WTC11 (cell line): ENCODE results near the gene ZNF398. TPM values are rescaled to one million over a fixed set of nuclear protein-coding genes. Genes with fewer than 3 reads are reported as not detected.

Experiments
- ATAC-seq: fragments of 200-7000 bp; cut with Tn5 transposase; 2 replicates; pipeline ENCODE4 v1.10.0; 2021; ENCODE audit warnings: mild to moderate bottlenecking, moderate library complexity
- CTCF ChIA-PET: fragments of 300-600 bp; sonication (Branson Sonifier 250); formaldehyde crosslinking; loops from one replicate; lab custom pipeline; 2021; ENCODE audit warnings: antibody characterized with exemption; lab: Charles Lee
- POLR2A ChIA-PET: fragments of 350-600 bp; sonication (Branson Sonifier 250); formaldehyde crosslinking; loops from one replicate; lab custom pipeline; 2021; ENCODE audit warnings: antibody characterized with exemption; lab: Charles Lee
- DNase-seq: peaks from one replicate; pipeline ENCODE4 v3.0.0; 2021; ENCODE audit warnings: low spot score
- H3K27ac Mint-ChIP-seq: 2 replicates; pipeline ENCODE4 v1.8.0; 2021; ENCODE audit warnings: mixed read lengths
- H3K27me3 Mint-ChIP-seq: 2 replicates; pipeline ENCODE4 v1.8.0; 2021; ENCODE audit warnings: low read depth, mild to moderate bottlenecking, moderate library complexity, mixed read lengths
- H3K36me3 Mint-ChIP-seq: 2 replicates; pipeline ENCODE4 v1.8.0; 2021; ENCODE audit warnings: mixed read lengths
- H3K4me1 Mint-ChIP-seq: 2 replicates; pipeline ENCODE4 v1.8.0; 2022; ENCODE audit warnings: mixed read lengths
- H3K4me3 Mint-ChIP-seq: 2 replicates; pipeline ENCODE4 v1.8.0; 2021; ENCODE audit warnings: mild to moderate bottlenecking, moderate library complexity, mixed read lengths
- H3K9me3 Mint-ChIP-seq: 2 replicates; pipeline ENCODE4 v1.8.0; 2021; ENCODE audit warnings: mixed read lengths
- AFF4 ChIP-seq: sonication (generic); formaldehyde crosslinking; IDR thresholded peaks from 2 replicates; pipeline ENCODE4 v1.8.1; 2023; ENCODE audit warnings: mild to moderate bottlenecking, missing genetic modification reagents, borderline replicate concordance
- IRF2 ChIP-seq: sonication (generic); formaldehyde crosslinking; IDR thresholded peaks from 2 replicates; pipeline ENCODE4 v1.8.0; 2022; ENCODE audit warnings: low read depth, missing genetic modification reagents, borderline replicate concordance
- NFE2L1 ChIP-seq: sonication (generic); formaldehyde crosslinking; IDR thresholded peaks from 2 replicates; pipeline ENCODE4 v1.8.1; 2023; ENCODE audit warnings: missing genetic modification reagents
- NR2C2 ChIP-seq: sonication (generic); formaldehyde crosslinking; IDR thresholded peaks from 2 replicates; pipeline ENCODE4 v1.8.0; 2022; ENCODE audit warnings: mild to moderate bottlenecking, missing genetic modification reagents
- SMAD4 ChIP-seq: sonication (generic); formaldehyde crosslinking; IDR thresholded peaks from 2 replicates; pipeline ENCODE4 v1.8.0; 2022; ENCODE audit warnings: mild to moderate bottlenecking, missing genetic modification reagents
- ZMAT4 ChIP-seq: fragments of 250-450 bp; sonication (Bioruptor Pico); IDR thresholded peaks from 2 replicates; pipeline ENCODE4 v1.9.0; 2021; ENCODE audit warnings: mild to moderate bottlenecking
- ZNF121 ChIP-seq: sonication (generic); formaldehyde crosslinking; IDR thresholded peaks from 2 replicates; pipeline ENCODE4 v1.8.0; 2023; ENCODE audit warnings: missing genetic modification reagents
- ZNF138 ChIP-seq: sonication (generic); formaldehyde crosslinking; conservative IDR thresholded peaks from 2 replicates; pipeline ENCODE4 v1.8.1; 2022; ENCODE audit warnings: mild to moderate bottlenecking, moderate library complexity, missing genetic modification reagents
- ZNF317 ChIP-seq: sonication (generic); formaldehyde crosslinking; IDR thresholded peaks from 2 replicates; pipeline ENCODE4 v1.8.1; 2023; ENCODE audit warnings: low read depth, mild to moderate bottlenecking, moderate library complexity, missing genetic modification reagents, borderline replicate concordance
- ZNF423 ChIP-seq: fragments of 250-450 bp; sonication (Bioruptor Pico); IDR thresholded peaks from 2 replicates; pipeline ENCODE4 v2.1.2; 2022; ENCODE audit warnings: mild to moderate bottlenecking, moderate library complexity
- ZNF671 ChIP-seq: fragments of 250-450 bp; sonication (Bioruptor Pico); IDR thresholded peaks from 2 replicates; pipeline ENCODE4 v1.8.0; 2021; ENCODE audit warnings: mild to moderate bottlenecking
- total RNA-seq: library from RNA; stranded (reverse); gene quantifications from 3 replicates; pipeline ENCODE4 v1.2.3, GENCODE V29; 2021
- TF ChIP-seq, protein P1 (sequence below): sonication (generic); formaldehyde crosslinking; IDR thresholded peaks from 2 replicates; pipeline ENCODE4 v1.8.0; 2023; ENCODE audit warnings: missing genetic modification reagents, mild to moderate bottlenecking, borderline replicate concordance

ZNF398 gene
- total RNA-seq, 1 experiment from 2014 or later = 63.2 TPM

DNA sequence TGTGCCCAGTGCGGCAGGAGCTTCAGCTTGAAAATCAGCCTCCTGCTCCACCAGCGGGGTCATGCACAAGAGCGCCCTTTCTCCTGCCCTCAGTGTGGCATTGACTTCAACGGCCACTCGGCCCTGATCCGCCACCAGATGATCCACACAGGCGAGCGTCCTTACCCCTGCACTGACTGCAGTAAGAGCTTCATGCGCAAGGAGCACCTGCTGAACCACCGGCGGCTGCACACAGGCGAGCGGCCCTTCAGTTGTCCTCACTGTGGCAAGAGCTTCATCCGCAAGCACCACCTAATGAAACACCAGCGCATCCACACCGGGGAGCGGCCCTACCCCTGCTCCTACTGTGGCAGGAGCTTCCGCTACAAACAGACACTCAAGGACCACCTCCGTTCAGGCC lies 32.0 kb downstream of the ZNF398 start:
- DNase-seq = no peak
- no peaks in the 10 kb centered on the region for H3K27me3 Mint-ChIP-seq
- H3K36me3 Mint-ChIP-seq = peaks cover 87% of the 10 kb centered on the region
- no peak overlapping the region for H3K27ac Mint-ChIP-seq
- H3K4me1 Mint-ChIP-seq = no peaks in the 10 kb centered on the region
- no peak overlapping the region for H3K4me3 Mint-ChIP-seq
- CTCF ChIA-PET = interaction anchor here (0.5 kb wide), 1 partner anchor 58 kb away, joined by 3 read pairs; no protein-coding TSS in a partner anchor
- POLR2A ChIA-PET = no interaction called here
- ATAC-seq = no peak
- TF ChIP-seq ZNF423 (CRISPR knock-in tag) (no peak), ZNF317 (CRISPR knock-in tag) (no peak)
- no peaks in the 10 kb centered on the region for H3K9me3 Mint-ChIP-seq

DNA sequence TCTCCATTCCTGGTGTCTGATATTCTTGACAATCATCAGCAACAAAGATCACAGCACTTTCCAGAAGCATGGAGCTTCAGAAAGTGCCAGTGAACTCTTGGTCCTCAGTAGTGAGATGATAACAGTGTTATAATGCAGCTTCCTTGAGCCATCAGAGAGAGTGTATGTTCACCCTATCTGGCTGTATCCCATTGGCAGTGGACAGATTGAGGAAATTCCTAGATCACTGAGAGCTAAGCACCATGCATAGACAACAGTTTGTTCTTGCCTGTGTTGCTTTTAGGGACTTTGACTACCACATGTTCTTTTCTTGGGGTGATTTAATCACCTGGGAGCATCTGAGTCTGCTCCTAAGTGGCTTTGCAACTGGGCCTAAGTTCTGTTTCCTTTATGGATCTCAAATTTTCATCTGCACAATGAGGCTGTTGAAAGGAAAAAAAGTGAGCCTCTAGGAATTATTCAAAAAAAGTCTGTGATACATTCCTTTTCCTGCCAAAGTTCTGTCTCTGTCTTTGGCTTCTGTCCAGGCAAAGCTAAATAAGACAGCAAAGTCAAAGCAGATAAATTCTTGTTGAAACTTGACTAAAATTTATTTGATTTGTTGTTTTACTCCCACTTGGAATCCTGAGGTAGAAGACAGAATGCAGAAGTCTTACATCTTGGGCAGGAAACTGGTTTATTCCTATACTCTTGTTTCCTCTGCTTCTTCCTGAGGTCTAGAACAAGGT lies 33.6 kb downstream of the ZNF398 start:
- CTCF ChIA-PET = no interaction called here
- peak overlapping the region; percentile 93 for H3K27ac Mint-ChIP-seq
- POLR2A ChIA-PET = interaction anchor here (1.2 kb wide), 1 partner anchor 15 kb away, joined by 4 read pairs; the partner anchor contains the start of gene ZNF282

More for the DNA sequence above, 33.6 kb downstream of the ZNF398 start:
- Mint-ChIP-seq H3K4me1 (no peaks in the 10 kb centered on the region), H3K4me3 (no peak overlapping the region), H3K27me3 (no peaks in the 10 kb centered on the region)
- TF ChIP-seq NFE2L1 (CRISPR knock-in tag) = no peak
- TF ChIP-seq NR2C2 (CRISPR knock-in tag) = no peak
- TF ChIP-seq ZNF121 = no peak
- TF ChIP-seq, protein P1, sequence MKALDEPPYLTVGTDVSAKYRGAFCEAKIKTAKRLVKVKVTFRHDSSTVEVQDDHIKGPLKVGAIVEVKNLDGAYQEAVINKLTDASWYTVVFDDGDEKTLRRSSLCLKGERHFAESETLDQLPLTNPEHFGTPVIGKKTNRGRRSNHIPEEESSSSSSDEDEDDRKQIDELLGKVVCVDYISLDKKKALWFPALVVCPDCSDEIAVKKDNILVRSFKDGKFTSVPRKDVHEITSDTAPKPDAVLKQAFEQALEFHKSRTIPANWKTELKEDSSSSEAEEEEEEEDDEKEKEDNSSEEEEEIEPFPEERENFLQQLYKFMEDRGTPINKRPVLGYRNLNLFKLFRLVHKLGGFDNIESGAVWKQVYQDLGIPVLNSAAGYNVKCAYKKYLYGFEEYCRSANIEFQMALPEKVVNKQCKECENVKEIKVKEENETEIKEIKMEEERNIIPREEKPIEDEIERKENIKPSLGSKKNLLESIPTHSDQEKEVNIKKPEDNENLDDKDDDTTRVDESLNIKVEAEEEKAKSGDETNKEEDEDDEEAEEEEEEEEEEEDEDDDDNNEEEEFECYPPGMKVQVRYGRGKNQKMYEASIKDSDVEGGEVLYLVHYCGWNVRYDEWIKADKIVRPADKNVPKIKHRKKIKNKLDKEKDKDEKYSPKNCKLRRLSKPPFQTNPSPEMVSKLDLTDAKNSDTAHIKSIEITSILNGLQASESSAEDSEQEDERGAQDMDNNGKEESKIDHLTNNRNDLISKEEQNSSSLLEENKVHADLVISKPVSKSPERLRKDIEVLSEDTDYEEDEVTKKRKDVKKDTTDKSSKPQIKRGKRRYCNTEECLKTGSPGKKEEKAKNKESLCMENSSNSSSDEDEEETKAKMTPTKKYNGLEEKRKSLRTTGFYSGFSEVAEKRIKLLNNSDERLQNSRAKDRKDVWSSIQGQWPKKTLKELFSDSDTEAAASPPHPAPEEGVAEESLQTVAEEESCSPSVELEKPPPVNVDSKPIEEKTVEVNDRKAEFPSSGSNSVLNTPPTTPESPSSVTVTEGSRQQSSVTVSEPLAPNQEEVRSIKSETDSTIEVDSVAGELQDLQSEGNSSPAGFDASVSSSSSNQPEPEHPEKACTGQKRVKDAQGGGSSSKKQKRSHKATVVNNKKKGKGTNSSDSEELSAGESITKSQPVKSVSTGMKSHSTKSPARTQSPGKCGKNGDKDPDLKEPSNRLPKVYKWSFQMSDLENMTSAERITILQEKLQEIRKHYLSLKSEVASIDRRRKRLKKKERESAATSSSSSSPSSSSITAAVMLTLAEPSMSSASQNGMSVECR (CRISPR knock-in tag) = no peak
- TF ChIP-seq SMAD4 = no peak
- TF ChIP-seq ZNF138 = no peak
- TF ChIP-seq AFF4 = no peak
- TF ChIP-seq ZMAT4 = no peak
- no peak for TF ChIP-seq IRF2
- TF ChIP-seq ZNF671 (CRISPR knock-in tag) = no peak
- TF ChIP-seq, all 79 proteins: peak for 0
- Mint-ChIP-seq H3K36me3 (peaks cover 74% of the 10 kb centered on the region), H3K9me3 (no peaks in the 10 kb centered on the region)
- ATAC-seq = no peak
- DNase-seq = no peak
